ENCODE results near the gene COA8. TPM values are rescaled to one million over a fixed set of nuclear protein-coding genes. Genes with fewer than 3 reads are reported as not detected.

The COA8 gene
- total and polyA plus RNA-seq, 2 of the 13 experiments (the other 11 are each of a cell fraction or from before 2014, with no cell fraction given): 10.9 to 25.1 TPM

DNA sequence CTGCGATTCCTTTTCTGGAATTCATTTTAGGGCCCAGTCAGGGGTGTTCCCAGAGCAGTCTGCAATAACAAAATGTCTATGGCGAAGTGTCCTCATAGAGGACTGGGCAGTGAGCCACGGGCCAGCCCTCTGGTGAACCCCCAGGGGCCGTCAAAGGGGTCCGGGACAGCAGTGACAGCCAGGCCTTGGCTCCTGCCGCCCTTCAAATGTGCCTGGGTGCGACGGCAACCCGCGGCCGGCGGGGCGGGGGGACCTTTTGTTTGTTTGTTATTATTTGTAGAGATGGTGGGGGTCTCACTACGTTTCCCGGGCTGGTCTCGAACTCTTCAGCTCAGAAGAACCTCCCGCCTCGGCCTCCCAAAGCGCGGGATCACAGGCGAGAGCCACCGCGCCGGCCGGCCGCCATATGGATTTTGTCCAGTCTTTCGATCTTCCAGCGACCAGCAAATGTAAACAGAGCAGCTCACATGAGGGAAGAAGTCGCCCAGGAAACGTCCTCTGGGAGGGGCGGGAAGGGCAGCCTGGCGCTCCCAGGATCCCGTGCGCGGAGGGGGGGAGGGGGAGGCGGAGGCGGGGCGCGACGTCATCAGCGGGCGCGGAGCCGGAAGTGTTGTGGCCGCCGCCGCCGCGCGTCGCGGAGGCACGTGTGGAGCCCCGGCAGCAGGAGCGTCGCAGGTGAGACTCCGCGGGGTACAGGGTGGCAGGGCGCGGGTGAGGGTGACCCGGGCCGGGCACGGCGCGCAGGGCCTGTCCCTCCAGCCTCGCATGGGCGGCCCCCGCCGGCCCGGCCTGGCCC, 34.0 kb upstream of the COA8 start, which contains the start of gene TRMT61A (continued):
- 0 out of 2 replicates have a peak, but pooled peaks have one; percentile 71 for TF ChIP-seq THAP9 (CRISPR knock-in tag; IDR thresholded peaks at IDR 0.05; ENCODE audit: borderline replicate concordance)
- TF ChIP-seq, protein P1, sequence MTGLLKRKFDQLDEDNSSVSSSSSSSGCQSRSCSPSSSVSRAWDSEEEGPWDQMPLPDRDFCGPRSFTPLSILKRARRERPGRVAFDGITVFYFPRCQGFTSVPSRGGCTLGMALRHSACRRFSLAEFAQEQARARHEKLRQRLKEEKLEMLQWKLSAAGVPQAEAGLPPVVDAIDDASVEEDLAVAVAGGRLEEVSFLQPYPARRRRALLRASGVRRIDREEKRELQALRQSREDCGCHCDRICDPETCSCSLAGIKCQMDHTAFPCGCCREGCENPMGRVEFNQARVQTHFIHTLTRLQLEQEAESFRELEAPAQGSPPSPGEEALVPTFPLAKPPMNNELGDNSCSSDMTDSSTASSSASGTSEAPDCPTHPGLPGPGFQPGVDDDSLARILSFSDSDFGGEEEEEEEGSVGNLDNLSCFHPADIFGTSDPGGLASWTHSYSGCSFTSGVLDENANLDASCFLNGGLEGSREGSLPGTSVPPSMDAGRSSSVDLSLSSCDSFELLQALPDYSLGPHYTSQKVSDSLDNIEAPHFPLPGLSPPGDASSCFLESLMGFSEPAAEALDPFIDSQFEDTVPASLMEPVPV (CRISPR knock-in tag; IDR thresholded peaks at IDR 0.05): no peak
- TF ChIP-seq GTF3A (CRISPR knock-in tag; conservative IDR thresholded peaks at IDR 0.05): no peak
- TF ChIP-seq PCBP2 (optimal IDR thresholded peaks at IDR 0.05; ENCODE audit: low read depth, low read length, poor library complexity, severe bottlenecking): no peak
- TF ChIP-seq ZNF251 (CRISPR knock-in tag; IDR thresholded peaks at IDR 0.05): no peak
- no peak for TF ChIP-seq XRCC5 (optimal IDR thresholded peaks at IDR 0.05; ENCODE audit: low read length)
- TF ChIP-seq PLRG1 (conservative IDR thresholded peaks at IDR 0.05): no peak
- TF ChIP-seq BHLHE40 (IDR thresholded peaks at IDR 0.05; ENCODE audit: low read length): peak; percentile 91
- 0 out of 2 replicates have a peak, but pooled peaks have one; percentile 34 for TF ChIP-seq ZMYM2 (CRISPR knock-in tag; IDR thresholded peaks at IDR 0.05)
- TF ChIP-seq ZNF441 (CRISPR knock-in tag; IDR thresholded peaks at IDR 0.05; ENCODE audit: borderline replicate concordance): peak; percentile 28; the same call in 1 of the 2 replicates
- TF ChIP-seq, protein P2, sequence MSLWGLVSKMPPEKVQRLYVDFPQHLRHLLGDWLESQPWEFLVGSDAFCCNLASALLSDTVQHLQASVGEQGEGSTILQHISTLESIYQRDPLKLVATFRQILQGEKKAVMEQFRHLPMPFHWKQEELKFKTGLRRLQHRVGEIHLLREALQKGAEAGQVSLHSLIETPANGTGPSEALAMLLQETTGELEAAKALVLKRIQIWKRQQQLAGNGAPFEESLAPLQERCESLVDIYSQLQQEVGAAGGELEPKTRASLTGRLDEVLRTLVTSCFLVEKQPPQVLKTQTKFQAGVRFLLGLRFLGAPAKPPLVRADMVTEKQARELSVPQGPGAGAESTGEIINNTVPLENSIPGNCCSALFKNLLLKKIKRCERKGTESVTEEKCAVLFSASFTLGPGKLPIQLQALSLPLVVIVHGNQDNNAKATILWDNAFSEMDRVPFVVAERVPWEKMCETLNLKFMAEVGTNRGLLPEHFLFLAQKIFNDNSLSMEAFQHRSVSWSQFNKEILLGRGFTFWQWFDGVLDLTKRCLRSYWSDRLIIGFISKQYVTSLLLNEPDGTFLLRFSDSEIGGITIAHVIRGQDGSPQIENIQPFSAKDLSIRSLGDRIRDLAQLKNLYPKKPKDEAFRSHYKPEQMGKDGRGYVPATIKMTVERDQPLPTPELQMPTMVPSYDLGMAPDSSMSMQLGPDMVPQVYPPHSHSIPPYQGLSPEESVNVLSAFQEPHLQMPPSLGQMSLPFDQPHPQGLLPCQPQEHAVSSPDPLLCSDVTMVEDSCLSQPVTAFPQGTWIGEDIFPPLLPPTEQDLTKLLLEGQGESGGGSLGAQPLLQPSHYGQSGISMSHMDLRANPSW (CRISPR knock-in tag; IDR thresholded peaks at IDR 0.05; ENCODE audit: borderline replicate concordance): no peak
- TF ChIP-seq, protein P3, sequence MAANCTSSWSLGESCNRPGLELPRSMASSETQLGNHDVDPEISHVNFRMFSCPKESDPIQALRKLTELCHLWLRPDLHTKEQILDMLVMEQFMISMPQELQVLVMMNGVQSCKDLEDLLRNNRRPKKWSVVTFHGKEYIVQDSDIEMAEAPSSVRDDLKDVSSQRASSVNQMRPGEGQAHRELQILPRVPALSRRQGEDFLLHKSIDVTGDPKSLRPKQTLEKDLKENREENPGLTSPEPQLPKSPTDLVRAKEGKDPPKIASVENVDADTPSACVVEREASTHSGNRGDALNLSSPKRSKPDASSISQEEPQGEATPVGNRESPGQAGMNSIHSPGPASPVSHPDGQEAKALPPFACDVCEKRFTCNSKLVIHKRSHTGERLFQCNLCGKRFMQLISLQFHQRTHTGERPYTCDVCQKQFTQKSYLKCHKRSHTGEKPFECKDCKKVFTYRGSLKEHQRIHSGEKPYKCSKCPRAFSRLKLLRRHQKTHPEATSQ (CRISPR knock-in tag; IDR thresholded peaks at IDR 0.05; ENCODE audit: borderline replicate concordance): no peak
- TF ChIP-seq ZIK1 (CRISPR knock-in tag; IDR thresholded peaks at IDR 0.05; ENCODE audit: borderline replicate concordance, low read depth): peak; percentile 56; the same call in 1 of the 2 replicates
- TF ChIP-seq ARID2 (CRISPR knock-in tag; IDR thresholded peaks at IDR 0.05; ENCODE audit: borderline replicate concordance): no peak
- no peak for TF ChIP-seq ATM (IDR thresholded peaks at IDR 0.05; ENCODE audit: borderline replicate concordance)
- TF ChIP-seq POGK (CRISPR knock-in tag; conservative IDR thresholded peaks at IDR 0.05): no peak

All from HepG2 (cell line).